Colon (tissue), 2 donors: ENCODE results near the gene RARG.
"Not testable (repeated sequence)": the region's sequence is repeated elsewhere in the genome, so short reads cannot be mapped to it uniquely, and the experiment has no call there.

Source experiments
- FAIRE-seq: peaks from 2 replicates; lab custom pipeline; 2012; peaks lifted over from hg19 to GRCh38; lab: Jason Lieb, UNC
- donor health status: control.
- donor health status: control.

Gene RARG

DNA sequence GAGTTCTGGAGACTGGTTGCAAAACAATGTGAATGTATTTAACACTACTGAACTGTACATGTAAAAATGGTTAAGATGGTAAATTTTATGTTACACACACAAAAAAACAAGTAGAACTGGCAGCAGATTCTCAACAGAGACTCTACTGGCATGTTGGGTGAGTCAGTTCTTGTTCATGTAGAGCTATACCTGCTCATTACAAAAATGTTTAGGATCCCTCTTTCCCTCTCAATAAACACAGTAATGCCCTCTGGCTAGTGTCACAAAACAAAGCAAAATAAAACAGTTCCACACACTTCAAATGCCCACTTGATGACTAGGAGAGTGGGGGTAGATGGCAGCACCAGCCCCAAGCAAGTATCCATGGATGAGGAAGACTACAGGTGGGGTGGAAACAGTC is 65.2 kb downstream of the RARG start:
- FAIRE-seq: no peak

DNA sequence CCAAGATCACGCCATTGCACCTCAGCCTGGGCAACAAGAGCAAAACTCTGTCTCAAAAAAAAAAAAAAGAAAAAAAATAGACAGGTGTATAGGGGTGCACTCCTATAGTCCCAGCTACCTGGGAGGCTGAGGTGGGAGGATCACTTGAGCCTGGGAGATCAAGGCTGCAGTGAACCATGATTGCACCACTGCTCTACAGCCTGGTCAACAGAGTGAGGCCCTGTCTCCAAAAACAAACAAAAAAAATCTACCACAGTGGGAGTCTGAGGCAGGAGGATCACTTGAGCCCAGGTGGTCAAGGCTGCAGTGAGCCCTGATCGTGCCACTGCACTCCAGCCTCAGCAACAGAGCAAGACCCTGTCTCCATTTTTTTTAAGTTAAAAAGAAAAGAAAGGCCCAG is 69.0 kb downstream of the RARG start:
- FAIRE-seq: not testable (repeated sequence)

GRCh38 chr12:53161119-53161911 is 70.7 kb downstream of the RARG start:
- no peak for FAIRE-seq

DNA sequence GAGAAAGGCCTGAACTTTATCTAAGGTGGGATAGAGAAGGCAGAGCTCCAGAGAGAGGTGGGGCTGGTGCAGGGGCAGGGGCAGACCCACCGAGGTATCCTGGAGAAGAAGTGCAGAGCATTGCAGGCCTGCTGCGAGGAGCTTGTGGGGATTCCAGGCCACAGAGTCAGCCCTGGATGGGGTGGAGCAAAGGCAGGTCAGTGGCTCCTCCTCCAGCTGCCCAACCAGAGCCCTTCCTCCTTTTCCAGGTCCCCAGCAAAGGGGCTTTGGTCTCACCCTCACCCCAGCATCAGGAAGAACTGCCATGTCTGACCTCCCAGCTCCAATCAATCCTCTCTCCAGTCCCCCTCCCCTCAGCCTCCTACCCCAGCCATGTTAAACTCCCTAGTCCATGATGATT is 71.3 kb downstream of the RARG start:
- no peak for FAIRE-seq
